Mesendoderm (in vitro differentiated cells): ENCODE data around the gene LY86. TPM values are rescaled to one million over a fixed set of nuclear protein-coding genes. Genes with fewer than 3 reads are reported as not detected.

ENCODE experiments used
- DNase-seq: peaks from one replicate; pipeline ENCODE4 v3.0.0; 2013
- H2AK5ac ChIP-seq: 2 replicates; pipeline ENCODE4 v1.6.1; 2013; ENCODE audit warnings: low read length, inconsistent platforms
- H2BK120ac ChIP-seq: 2 replicates; pipeline ENCODE4 v1.6.1; 2013; ENCODE audit warnings: low read depth, mild to moderate bottlenecking, low read length, moderate library complexity, mixed read lengths
- H2BK15ac ChIP-seq: replicated peaks from 2 replicates; pipeline ENCODE4 v1.6.1; 2013; ENCODE audit warnings: low read depth, mild to moderate bottlenecking, moderate library complexity
- H2BK5ac ChIP-seq: 2 replicates; pipeline ENCODE4 v1.6.1; 2013; ENCODE audit warnings: low read length, inconsistent platforms
- H3K18ac ChIP-seq: 2 replicates; pipeline ENCODE4 v1.6.1; 2013; ENCODE audit warnings: mild to moderate bottlenecking, low read length, mixed read lengths
- H3K23ac ChIP-seq: one replicate; pipeline ENCODE4 v1.6.1; 2013; ENCODE audit warnings: low read length
- H3K27ac ChIP-seq: 2 replicates; pipeline ENCODE4 v1.5.1; 2013; ENCODE audit warnings: low read depth, mild to moderate bottlenecking, inconsistent platforms, low read length, moderate library complexity
- H3K27me3 ChIP-seq: 2 replicates; pipeline ENCODE4 v1.6.1; 2013; ENCODE audit warnings: low read length, control low read depth, mild to moderate bottlenecking, inconsistent platforms; ENCODE audit not compliant: insufficient read depth, poor library complexity
- H3K36me3 ChIP-seq: 2 replicates; pipeline ENCODE4 v1.6.1; 2013; ENCODE audit warnings: low read length, inconsistent platforms; ENCODE audit not compliant: control insufficient read depth, insufficient read depth
- H3K4ac ChIP-seq: one replicate; pipeline ENCODE4 v1.6.1; 2013; ENCODE audit warnings: low read depth, mild to moderate bottlenecking, low read length, moderate library complexity
- H3K4me1 ChIP-seq: 2 replicates; pipeline ENCODE4 v1.6.1; 2013; ENCODE audit warnings: low read depth, low read length, inconsistent platforms; ENCODE audit not compliant: control insufficient read depth
- H3K4me2 ChIP-seq: 2 replicates; pipeline ENCODE4 v1.6.1; 2013; ENCODE audit warnings: low read length
- H3K4me3 ChIP-seq: 2 replicates; pipeline ENCODE4 v1.5.1; 2013; ENCODE audit warnings: mild to moderate bottlenecking, low read length
- H3K56ac ChIP-seq: one replicate; pipeline ENCODE4 v1.6.1; 2013; ENCODE audit warnings: low read length
- H3K79me1 ChIP-seq: 2 replicates; pipeline ENCODE4 v1.6.1; 2013; ENCODE audit warnings: low read length, inconsistent platforms
- H3K79me2 ChIP-seq: 2 replicates; pipeline ENCODE4 v1.6.1; 2013; ENCODE audit warnings: mild to moderate bottlenecking, low read length; ENCODE audit not compliant: control insufficient read depth, insufficient read depth
- H3K9ac ChIP-seq: 2 replicates; pipeline ENCODE4 v1.6.1; 2013; ENCODE audit warnings: low read length, inconsistent platforms
- H4K5ac ChIP-seq: one replicate; pipeline ENCODE4 v1.6.1; 2013; ENCODE audit warnings: low read length
- H4K8ac ChIP-seq: one replicate; pipeline ENCODE4 v1.6.1; 2013; ENCODE audit warnings: low read depth, mild to moderate bottlenecking, control low read depth, low read length, moderate library complexity
- WGBS: extraction: QIAGEN DNeasy Blood & Tissue Kit; methylation state at CpG from one replicate; pipeline ENCODE4 v1.1.7; 2013; ENCODE audit warnings: low lambda C conversion rate, missing lambda C conversion rate; ENCODE audit not compliant: insufficient coverage; ENCODE audit errors: extremely low coverage; 5-methylcytosine and 5-hydroxymethylcytosine counted together
- polyA plus RNA-seq, 2 experiments: library from polyadenylated mRNA; stranded (reverse); fragments of 200-250 nt; gene quantifications; one replicate each; pipeline ENCODE4 v1.2.3, GENCODE V29; 2013

Gene LY86
- polyA plus RNA-seq (2013, experiment 1 of 2), result not detected
- not detected for polyA plus RNA-seq (2013, experiment 2 of 2)

DNA sequence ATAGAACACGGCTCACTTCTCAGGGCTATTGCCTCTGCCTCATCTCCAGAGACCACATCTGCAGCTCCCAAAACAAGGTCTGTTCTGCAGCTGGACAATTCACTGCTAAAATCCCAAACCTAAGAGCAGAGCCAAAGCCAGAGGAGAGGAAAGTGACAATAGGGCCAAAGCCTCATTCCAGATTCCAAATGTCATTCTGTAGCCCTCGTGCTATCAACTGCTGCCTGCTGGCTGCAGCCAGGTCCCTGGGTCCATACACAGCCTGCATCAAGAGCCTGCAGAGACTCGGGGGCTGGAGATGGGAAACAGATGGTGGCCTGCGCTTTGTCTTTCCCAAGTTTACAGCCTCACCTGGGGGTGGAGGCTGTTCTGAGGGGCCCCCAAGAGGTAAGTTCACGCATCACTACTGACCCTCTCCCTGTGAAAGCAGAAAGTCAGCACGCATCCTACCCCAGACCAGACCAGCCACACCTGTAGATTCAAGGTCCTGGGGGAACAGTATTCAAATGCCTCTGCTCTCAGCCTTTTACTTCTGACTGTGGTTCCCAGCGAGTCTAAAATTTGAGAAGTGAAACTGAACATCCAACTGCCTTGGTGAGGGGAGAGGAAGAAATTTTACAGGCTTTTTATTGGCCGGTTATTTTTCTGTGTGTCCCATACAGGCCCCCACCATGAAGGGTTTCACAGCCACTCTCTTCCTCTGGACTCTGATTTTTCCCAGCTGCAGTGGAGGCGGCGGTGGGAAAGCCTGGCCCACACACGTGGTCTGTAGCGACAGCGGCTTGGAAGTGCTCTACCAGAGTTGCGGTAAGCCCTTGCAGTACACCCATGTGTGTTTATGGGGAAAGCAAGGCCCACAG, at the start of gene LY86:
TSS of gene LY86 (plus strand) at position 657 of the 860 bp plus-strand sequence. CDS start at position 672, 15 bp downstream.
- no peaks in the 10 kb centered on the region for H3K4me1 ChIP-seq
- H3K36me3 ChIP-seq, result no peaks in the 10 kb centered on the region
- no CpG with 5 or more reads among the region's 14 CpGs for WGBS
- H2BK120ac ChIP-seq, result no peak within 1 kb of the TSS
- no peak within 1 kb of the TSS for H4K8ac ChIP-seq
- no peaks in the 10 kb centered on the region for H3K27me3 ChIP-seq
- no peak within 1 kb of the TSS for H3K56ac ChIP-seq
- H3K4me2 ChIP-seq, result no peak within 1 kb of the TSS
- no peaks in the 10 kb centered on the region for H3K79me2 ChIP-seq
- H3K4me3 ChIP-seq, result no peak within 1 kb of the TSS
- H3K18ac ChIP-seq, result no peak within 1 kb of the TSS
- H3K4ac ChIP-seq, result no peak within 1 kb of the TSS
- no peaks in the 10 kb centered on the region for H3K79me1 ChIP-seq
- H3K23ac ChIP-seq, result no peak within 1 kb of the TSS
- no peak within 1 kb of the TSS for H3K27ac ChIP-seq
- no peak within 1 kb of the TSS for H4K5ac ChIP-seq
- H2BK15ac ChIP-seq, result no peak within 1 kb of the TSS
- no peak within 1 kb of the TSS for H3K9ac ChIP-seq
- no peak for DNase-seq
- H2AK5ac ChIP-seq, result no peak within 1 kb of the TSS
- no peak within 1 kb of the TSS for H2BK5ac ChIP-seq

DNA sequence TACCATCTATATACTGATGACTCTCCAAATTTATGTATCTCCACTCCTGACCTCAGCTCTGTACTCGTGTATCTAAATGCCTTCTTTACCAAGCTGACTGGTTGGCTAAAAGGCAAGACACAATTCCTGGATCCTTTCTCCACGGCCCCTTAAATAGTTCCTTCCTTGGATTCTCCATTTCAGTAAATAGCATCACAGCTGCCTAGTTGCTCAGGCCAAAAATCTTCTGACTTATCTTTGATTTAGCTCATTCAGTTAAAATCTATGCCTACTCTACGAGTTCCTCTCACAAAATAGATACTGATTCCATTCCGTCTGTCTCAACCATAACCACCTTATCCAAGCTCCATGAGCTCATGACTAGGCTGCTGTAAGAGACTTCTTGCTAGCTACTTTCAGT, 49.5 kb upstream of the LY86 start:
- Histone ChIP-seq H3K23ac (no peak overlapping the region), H3K36me3 (no peaks in the 10 kb centered on the region), H3K79me2 (no peaks in the 10 kb centered on the region), H3K4me2 (no peak overlapping the region), H3K79me1 (no peaks in the 10 kb centered on the region), H3K4ac (no peak overlapping the region), H2BK5ac (no peak overlapping the region), H4K5ac (no peak overlapping the region), H3K9ac (no peak overlapping the region), H2BK120ac (no peak overlapping the region), H3K27me3 (no peaks in the 10 kb centered on the region), H2BK15ac (no peak overlapping the region), H4K8ac (no peak overlapping the region), H2AK5ac (no peak overlapping the region), H3K18ac (no peak overlapping the region), H3K4me1 (no peaks in the 10 kb centered on the region), H3K56ac (no peak overlapping the region), H3K27ac (no peak overlapping the region), H3K4me3 (no peak overlapping the region)
- no CpG with 5 or more reads among the region's 4 CpGs for WGBS
- no peak for DNase-seq

GRCh38 chr6:6542357-6542756, 46.2 kb upstream of the LY86 start:
- no CpG with 5 or more reads among the region's 2 CpGs for WGBS
- Histone ChIP-seq H2BK120ac (no peak overlapping the region), H3K79me2 (no peaks in the 10 kb centered on the region), H3K27me3 (peaks cover 1% of the 10 kb centered on the region), H3K18ac (no peak overlapping the region), H2BK15ac (no peak overlapping the region), H2AK5ac (no peak overlapping the region), H3K4me3 (no peak overlapping the region), H3K4me1 (no peaks in the 10 kb centered on the region), H4K5ac (no peak overlapping the region), H3K4ac (no peak overlapping the region), H3K27ac (no peak overlapping the region), H4K8ac (no peak overlapping the region), H3K36me3 (no peaks in the 10 kb centered on the region), H3K23ac (no peak overlapping the region), H3K56ac (no peak overlapping the region), H3K9ac (no peak overlapping the region), H3K79me1 (no peaks in the 10 kb centered on the region), H2BK5ac (no peak overlapping the region), H3K4me2 (no peak overlapping the region)
- DNase-seq, result no peak

GRCh38 chr6:6543181-6543879, 45.2 kb upstream of the LY86 start:
- no peaks in the 10 kb centered on the region for H3K79me2 ChIP-seq
- H3K4me3 ChIP-seq, result no peak overlapping the region
- H4K8ac ChIP-seq, result no peak overlapping the region
- no peaks in the 10 kb centered on the region for H3K79me1 ChIP-seq
- H3K4ac ChIP-seq, result no peak overlapping the region
- no CpG with 5 or more reads among the region's 11 CpGs for WGBS
- H2AK5ac ChIP-seq, result no peak overlapping the region
- H2BK15ac ChIP-seq, result no peak overlapping the region
- DNase-seq, result no peak
- no peak overlapping the region for H3K9ac ChIP-seq
- no peak overlapping the region for H2BK5ac ChIP-seq
- peaks cover 1% of the 10 kb centered on the region for H3K27me3 ChIP-seq
- no peaks in the 10 kb centered on the region for H3K36me3 ChIP-seq
- H3K4me2 ChIP-seq, result no peak overlapping the region
- H3K56ac ChIP-seq, result no peak overlapping the region
- H4K5ac ChIP-seq, result no peak overlapping the region
- H3K23ac ChIP-seq, result no peak overlapping the region
- H3K4me1 ChIP-seq, result no peaks in the 10 kb centered on the region
- no peak overlapping the region for H3K18ac ChIP-seq
- H2BK120ac ChIP-seq, result no peak overlapping the region
- H3K27ac ChIP-seq, result no peak overlapping the region

DNA sequence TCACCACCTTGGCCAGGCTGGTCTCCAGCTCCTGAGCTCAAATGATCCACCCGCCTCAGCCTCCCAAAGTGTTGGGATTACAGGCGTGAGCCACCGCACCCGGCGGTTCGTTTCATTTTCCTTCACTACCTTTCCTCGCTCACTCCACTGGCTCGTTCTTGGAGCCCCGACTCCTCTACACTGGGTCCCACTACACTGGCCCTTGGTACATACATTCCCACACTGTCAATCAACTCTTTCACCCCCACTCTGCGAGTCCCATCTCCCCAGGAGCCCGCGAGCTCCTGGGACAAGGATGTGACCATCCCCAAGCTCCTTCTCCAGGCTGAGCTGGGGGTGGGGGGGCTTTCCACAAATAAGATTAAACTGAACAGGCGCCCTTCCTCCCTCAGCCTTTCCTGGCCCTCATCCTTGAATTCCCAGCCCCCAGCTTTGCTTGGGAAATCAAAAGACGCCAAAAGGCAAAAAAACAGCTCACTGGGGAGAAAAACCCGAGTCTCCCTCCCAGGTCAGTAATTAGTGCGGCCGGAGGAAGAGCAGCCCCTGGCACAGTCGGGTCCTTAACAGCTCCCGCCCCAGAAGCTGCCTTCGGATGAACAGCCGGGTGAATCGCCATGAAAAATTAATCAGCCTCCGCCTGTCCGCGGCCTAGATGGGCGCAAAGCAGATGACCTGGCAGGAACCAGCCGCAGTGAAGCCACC, 42.8 kb upstream of the LY86 start:
- WGBS, result no CpG with 5 or more reads among the region's 27 CpGs
- DNase-seq, result no peak
- no peak overlapping the region for H4K8ac ChIP-seq
- H2BK15ac ChIP-seq, result no peak overlapping the region
- peak overlapping the region; percentile 53 for H3K9ac ChIP-seq
- peak overlapping the region; percentile 74 for H3K4me2 ChIP-seq
- H3K79me2 ChIP-seq, result no peaks in the 10 kb centered on the region
- H3K4ac ChIP-seq, result no peak overlapping the region
- H3K4me3 ChIP-seq, result peak overlapping the region; percentile 15
- H3K18ac ChIP-seq, result peak overlapping the region; percentile 9
- no peak overlapping the region for H2AK5ac ChIP-seq
- no peak overlapping the region for H3K27ac ChIP-seq
- H2BK5ac ChIP-seq, result no peak overlapping the region
- H3K56ac ChIP-seq, result peak overlapping the region; percentile 76
- H3K23ac ChIP-seq, result peak overlapping the region; percentile 69
- H3K4me1 ChIP-seq, result no peaks in the 10 kb centered on the region
- H3K27me3 ChIP-seq, result peaks cover 1% of the 10 kb centered on the region
- no peak overlapping the region for H4K5ac ChIP-seq
- no peaks in the 10 kb centered on the region for H3K36me3 ChIP-seq
- H2BK120ac ChIP-seq, result no peak overlapping the region
- H3K79me1 ChIP-seq, result no peaks in the 10 kb centered on the region
